HG03045 (cell line): ENCODE data around the gene ZNF195.
"Not testable (repeated sequence)": the region's sequence is repeated elsewhere in the genome, so short reads cannot be mapped to it uniquely, and the experiment has no call there.

ENCODE experiments used
- ATAC-seq: cut with Tn5 transposase; IDR thresholded peaks from one replicate; pipeline ENCODE4 v1.9.1; 2021; ENCODE audit warnings: mild to moderate bottlenecking, moderate library complexity; ENCODE audit not compliant: unreplicated experiment

ZNF195 gene

GRCh38 chr11:3356858-3357257, 22.1 kb downstream of the ZNF195 start:
- ATAC-seq = no peak

GRCh38 chr11:3353066-3353465, 25.9 kb downstream of the ZNF195 start:
- ATAC-seq = no peak

GRCh38 chr11:3347127-3347526, 31.8 kb downstream of the ZNF195 start:
- ATAC-seq = no peak

GRCh38 chr11:3346587-3346986, 32.4 kb downstream of the ZNF195 start:
- ATAC-seq = no peak

- ATAC-seq = no peak
These were observed 33.2 kb downstream of the ZNF195 start for GRCh38 chr11:3345736-3346135.

- ATAC-seq = no peak
These were observed 34.4 kb downstream of the ZNF195 start for GRCh38 chr11:3344327-3345174.

- ATAC-seq = no peak
These were observed 36.2 kb downstream of the ZNF195 start for GRCh38 chr11:3342709-3343108.

GRCh38 chr11:3341298-3341697, 37.6 kb downstream of the ZNF195 start:
- ATAC-seq = no peak

GRCh38 chr11:3340025-3340424, 38.9 kb downstream of the ZNF195 start:
- no peak for ATAC-seq

- no peak for ATAC-seq
These were observed 39.7 kb downstream of the ZNF195 start for GRCh38 chr11:3339340-3339624.

- ATAC-seq = no peak
These were observed 40.2 kb downstream of the ZNF195 start for GRCh38 chr11:3338569-3339339.

GRCh38 chr11:3336420-3336819, 42.5 kb downstream of the ZNF195 start:
- ATAC-seq = not testable (repeated sequence)

- ATAC-seq = not testable (repeated sequence)
These were observed 45.8 kb downstream of the ZNF195 start for GRCh38 chr11:3333157-3333556.

- ATAC-seq = not testable (repeated sequence)
These were observed 47.9 kb downstream of the ZNF195 start for GRCh38 chr11:3331078-3331477.

- ATAC-seq = not testable (repeated sequence)
These were observed 48.9 kb downstream of the ZNF195 start for GRCh38 chr11:3330064-3330463.

- not testable (repeated sequence) for ATAC-seq
These were observed 50.4 kb downstream of the ZNF195 start for GRCh38 chr11:3328503-3328902.

GRCh38 chr11:3326450-3326849, 52.5 kb downstream of the ZNF195 start:
- not testable (repeated sequence) for ATAC-seq

GRCh38 chr11:3324724-3325123, 54.2 kb downstream of the ZNF195 start:
- ATAC-seq = not testable (repeated sequence)
